ENCODE data around the gene TRABD2B. TPM values are rescaled to one million over a fixed set of nuclear protein-coding genes. Genes with fewer than 3 reads are reported as not detected.

TRABD2B gene
- polyA plus RNA-seq, 3 donors: 23.1 to 26.6 (median 24.7) TPM

DNA sequence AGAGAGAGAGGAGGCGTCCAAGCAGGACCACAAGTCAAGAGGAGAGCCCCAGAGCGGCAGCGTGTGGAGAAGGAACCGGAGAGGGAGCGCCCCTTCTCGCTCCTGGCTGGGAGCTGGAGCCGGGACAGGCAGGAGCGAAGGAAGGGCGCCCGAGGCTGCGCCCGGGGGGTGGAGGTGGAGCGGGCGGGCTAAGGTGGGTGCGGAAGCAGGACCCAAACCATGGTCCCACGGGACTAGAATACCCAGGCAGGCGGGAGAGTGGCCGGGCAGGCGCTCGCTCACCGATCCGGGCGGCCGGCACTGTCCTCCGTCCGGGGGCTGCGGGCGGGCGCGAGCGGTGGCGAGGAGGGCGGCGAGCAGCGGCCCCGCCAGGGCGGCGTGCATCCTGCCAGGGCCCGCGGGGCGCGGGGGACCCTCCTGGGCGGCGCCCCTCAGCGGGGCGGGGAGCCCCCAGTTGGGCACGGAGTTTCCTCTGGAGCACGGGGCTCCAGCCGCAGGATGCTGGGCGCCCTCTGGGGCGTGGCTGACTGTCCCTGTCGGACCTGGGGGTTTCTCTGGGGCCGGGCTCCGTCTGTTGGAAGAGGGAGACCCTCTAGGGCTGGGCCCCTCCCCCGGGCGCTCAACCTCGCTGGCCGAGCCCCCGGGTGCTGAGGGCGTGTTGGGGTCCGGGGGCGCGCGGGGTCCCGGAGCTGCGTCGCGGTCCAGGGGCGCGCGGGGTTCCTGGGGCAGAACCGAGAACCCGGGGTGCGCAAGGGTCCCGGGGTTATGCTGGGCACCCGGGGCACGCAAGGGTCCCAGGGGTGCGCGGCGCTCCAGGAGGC, 569 bp downstream of the TRABD2B start:
- no peak for DNase-seq

DNA sequence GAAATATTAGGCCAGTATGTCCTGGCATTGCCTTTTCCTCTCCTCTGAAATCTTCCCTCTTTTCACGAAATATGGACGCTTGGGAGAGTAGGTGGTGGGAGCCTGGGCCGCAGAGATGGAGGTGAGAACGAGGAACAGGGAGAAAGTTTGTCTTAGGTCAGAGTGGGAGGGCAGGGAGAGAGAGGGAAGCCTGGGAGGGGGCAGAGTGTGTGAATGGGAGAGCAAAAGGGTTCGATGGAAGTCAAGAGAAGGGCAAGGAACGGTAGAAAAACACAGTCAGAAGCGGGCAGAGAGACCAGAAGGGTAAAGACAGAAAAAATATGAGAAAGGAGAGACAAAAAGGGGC, 1.2 kb downstream of the TRABD2B start:
- DNase-seq: no peak

DNA sequence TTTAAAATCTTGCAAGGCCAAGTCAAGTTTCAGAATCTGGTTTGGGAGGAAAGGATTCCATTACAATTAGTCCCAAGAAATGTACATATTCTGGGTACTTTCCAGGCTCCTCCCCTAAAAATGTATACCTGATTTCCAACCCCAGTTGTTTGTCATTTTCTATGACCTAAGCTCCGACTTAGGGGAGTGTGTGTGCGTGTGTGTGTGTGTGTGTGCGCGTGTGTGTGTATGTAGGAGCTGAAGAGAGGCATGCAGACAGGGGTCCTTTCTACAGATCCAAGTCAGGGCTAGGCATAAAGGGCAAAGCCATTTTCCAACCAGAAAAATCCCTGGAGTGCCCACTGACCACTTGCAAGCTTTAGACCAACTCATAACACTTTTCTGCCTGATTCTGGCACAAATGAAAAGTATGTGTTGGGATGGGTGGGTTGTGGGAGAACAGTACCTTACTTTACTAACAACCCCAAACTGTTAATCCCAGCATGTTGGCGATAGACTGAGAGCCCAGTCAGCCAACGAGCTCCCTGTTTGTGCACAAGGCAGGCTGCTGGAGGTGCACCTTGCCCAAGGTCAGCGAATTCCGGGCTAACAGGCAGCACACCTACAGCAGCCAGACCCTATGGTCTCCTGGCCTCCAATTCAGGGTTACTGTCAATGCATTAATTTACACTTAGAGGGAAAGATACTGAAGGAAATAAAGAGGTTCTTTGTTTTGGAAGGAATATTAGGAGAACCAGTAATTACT, 1.7 kb downstream of the TRABD2B start:
- DNase-seq: no peak

DNA sequence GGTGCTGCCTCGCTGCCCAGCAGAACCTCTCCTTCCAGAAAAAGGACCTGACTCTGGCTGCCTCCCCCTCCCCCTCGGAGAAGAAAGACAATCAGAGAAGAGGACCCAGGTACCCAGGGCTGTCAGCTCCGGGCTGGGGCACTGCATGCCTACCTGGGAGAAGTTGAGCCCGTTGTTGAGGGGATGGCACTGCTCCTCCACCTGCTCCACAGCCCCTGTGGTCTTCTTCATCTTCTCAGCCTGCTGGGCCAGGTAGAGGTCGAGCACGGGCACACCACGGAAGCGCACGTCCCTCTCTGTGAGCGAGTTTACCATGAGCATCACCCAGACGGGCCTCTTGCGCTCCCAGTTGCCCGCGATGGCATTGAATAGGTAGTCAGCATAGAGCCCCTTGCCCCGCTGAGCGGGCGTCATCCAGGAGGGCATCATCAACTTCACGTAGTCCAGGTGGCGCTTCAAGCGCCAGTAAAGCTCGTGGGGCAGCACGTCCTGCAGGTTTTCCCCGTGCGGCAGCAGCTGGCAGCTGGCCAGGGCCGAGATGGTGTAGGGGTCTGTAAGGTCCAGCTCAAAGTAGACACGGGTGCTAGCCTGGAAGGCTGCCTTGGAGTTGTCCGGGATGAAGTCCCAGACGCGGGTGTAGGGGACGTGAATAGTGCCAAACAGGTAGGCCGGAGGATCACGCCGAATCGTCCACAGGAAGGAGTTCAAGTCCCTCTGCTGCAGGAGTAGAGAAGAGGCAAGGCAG, 3.1 kb downstream of the TRABD2B start:
- DNase-seq: no peak

DNA sequence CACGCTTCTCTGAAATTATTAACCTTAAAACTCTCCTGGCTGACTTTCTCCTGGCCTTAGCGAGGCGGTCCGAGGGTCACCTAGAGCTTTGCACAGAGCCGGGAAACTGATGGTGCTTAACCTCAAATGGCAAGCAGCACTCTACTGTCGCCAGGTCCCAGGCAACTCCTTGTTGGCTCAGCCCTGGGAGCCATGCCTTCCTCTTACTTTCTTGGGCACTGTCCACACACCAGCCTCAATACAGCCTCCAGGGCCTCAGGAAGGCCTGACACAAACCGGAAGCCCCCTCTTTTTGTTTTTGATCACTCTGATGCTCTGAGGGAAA, 3.8 kb downstream of the TRABD2B start:
- DNase-seq: no peak

DNA sequence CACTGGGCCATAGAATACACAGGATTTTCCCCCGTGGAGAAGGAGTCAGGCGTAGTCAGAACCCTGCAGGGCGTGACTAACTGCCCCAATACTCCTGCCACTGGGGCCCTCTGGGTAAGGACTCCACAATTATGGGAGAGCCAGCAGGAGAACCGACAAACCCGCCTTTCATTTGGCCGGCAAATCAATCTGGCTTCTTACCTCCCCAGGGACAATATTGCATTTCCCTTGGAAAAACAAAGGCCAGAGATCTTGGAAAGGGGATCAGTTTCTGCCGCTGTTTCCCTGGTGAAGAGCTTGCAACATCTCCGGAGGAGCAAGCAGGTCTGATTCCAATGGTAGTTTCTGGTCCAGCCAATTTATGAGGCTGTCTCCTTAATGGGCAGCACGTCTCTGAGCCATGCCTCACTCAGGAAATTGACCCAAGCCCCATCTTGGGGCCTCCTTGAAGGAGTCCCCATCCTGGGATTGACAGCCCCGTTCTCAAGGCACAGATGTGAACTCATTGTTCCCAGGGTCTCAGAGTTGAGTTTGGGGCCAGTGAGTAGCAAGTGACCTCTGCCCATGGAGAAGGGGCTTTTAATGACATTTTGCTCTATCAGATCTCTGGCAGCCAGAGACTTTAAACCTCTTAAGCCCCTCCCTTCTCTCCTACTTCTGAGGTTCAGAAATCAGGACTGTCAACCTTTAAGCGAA, 4.3 kb downstream of the TRABD2B start:
- DNase-seq: no peak

DNA sequence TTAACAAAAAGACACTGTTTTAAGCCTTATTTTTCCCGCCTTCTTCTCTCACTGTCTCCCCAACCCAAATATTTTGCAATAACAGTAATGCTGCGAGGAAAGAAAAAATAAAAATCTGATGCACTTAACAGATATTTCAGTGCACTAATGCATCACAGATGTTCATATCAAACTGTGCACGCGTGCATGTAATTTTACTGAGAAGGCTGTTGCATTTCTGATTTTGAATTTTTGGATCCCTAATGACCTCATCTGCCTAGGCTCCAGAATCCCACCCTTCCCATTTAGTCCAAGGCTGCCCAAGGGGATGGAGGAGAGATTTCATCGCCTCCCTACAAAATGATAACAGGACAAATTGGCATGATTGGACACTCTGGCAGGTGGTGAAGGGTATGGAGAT, 5.5 kb downstream of the TRABD2B start:
- DNase-seq: no peak

DNA sequence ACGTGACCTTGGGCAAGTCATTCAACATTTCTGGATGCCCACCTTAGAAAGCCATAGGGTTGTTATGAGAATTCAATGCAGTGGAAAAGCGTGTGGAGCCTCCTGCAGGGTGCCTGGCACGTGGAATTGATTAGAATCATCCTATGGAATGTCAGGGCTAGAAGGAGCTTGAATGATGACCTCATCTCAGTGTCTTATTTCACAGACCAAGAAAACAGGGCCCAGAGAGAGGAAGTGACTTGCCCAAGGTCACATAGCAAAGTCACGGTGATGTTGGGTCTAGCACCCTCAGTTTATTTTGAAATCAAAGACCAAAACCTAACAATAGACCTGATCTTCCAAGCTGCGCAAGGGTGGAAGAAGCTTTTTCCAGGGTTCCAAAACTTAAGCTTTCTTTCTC, 6.0 kb downstream of the TRABD2B start:
- no peak for DNase-seq

DNA sequence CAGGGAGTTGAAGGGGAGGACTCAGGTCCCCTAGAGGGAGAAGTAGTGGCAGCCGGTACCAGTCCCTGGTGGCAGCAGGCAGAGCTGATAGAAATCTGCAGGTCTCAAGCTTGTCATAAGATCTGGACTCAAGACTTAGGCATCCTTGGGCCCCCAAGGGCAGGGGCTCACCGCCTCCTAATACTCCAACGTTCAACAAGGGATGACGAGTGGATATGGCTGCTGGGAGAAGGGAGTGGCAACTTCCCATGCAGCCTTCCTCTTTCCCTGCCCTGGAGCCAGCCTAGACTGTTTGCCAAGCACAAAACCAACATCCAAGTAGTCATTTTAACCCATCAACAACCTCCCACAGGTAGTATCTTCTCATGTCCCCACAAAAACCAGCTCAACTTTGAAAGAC, 6.9 kb downstream of the TRABD2B start:
- DNase-seq: no peak

DNA sequence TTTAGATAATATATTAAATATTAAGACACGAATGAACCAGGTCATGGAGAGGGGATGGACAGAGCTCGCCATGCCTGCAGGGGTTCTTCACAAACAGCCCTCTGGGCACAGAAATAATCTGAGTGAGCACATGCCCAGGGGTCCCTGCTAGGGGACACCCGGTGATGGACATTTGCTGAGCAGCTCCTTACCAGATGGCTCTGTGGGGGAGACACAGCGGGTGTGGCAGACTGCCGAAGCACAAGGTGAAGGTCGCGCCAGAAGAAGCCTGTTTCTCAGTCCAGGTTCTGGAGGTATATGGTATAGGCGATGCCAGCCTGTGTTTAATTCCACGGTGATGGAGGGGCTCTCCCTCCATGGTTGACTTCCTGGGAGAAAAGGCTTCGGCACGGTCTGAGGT, 9.6 kb downstream of the TRABD2B start:
- DNase-seq: no peak

DNA sequence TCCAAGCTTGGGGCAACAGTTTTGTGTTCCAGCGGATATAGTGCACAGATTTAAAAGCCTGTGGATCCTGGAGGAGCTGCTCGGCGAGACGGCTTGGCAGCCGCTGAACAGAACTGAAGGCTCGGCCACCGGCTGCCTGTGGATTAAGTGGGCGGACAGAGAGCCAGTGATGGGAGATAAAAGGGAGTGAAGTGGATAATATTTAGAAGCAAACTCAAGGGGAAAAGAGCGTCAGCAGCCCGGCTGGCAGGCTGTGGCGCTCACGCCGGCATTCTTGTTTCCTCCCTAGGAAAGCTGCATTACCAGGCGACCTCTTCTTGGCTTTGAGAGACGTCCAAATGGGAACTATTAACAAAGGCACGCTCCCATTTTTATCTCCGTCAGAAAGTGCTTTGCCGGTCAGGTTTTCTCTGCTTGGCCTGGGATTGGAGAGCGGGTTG, 10.4 kb downstream of the TRABD2B start:
- no peak for DNase-seq

DNA sequence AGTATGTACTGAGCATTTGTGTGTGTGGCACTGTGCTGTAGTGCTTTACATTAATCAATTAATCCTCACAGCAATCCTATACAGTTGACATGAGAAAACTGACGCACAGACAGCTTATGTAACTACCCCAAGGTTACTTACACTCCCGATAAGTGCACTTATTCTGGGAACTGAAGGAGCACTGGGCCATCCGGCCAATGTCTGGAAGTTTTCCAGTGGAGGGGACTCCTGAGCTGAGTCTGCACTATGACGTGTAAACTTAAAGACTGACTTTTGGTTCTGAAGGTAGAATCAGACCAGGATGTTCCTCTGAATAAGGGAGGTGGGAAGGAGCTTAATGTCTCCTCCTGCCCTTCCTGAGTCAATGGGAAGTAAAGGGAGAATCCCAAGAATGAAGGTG, 12.2 kb downstream of the TRABD2B start:
- no peak for DNase-seq

DNA sequence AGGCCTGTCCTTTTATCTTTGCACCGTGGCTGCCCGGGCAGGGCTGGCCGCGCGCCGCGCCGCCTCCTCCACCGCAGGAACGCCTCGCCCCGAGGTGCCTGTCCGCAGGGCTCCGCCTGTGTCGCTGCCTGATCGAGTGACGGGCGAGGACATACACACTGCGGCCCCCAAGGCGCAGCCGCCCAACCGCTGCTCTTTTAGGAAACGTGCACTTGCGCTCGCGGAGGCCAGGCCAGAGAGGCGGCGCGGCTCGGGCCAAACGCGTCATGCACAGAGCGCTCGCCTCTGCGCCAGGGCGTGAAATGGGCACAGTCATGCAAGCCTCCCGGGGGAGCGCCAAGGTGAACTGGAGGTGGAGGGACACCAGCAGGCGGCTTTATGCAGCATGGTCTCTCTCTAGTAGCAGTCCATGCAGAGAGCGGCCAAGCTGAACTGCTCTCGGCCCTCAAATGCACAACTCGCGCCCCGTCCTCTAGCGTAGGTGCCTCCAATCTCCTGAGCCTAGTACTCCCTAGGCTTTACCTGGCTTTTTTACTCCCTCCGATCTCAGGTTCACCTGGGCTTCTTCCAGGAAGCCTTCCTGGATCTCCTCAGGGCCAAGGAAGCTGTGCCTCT, 12.9 kb downstream of the TRABD2B start:
- no peak for DNase-seq

DNA sequence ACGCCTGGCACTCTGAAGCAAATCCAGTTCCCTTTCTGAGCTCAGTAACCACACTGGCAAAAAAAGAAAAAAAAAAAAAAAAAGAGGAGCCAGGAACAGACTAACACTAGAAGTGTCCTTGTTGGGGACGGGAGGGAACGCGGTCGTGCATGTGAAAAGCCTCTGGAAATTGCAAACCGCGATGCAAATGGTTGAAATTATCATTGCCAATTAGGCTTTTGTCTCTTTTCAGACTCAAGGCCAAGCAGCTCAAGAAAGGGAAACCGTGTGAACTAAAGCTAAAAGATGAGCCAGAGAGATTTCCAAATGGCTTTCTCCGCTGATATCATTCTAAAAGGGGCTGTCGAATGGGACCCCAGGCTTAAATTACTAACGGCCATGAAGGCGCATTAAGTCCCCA, 13.5 kb downstream of the TRABD2B start:
- DNase-seq: no peak

DNA sequence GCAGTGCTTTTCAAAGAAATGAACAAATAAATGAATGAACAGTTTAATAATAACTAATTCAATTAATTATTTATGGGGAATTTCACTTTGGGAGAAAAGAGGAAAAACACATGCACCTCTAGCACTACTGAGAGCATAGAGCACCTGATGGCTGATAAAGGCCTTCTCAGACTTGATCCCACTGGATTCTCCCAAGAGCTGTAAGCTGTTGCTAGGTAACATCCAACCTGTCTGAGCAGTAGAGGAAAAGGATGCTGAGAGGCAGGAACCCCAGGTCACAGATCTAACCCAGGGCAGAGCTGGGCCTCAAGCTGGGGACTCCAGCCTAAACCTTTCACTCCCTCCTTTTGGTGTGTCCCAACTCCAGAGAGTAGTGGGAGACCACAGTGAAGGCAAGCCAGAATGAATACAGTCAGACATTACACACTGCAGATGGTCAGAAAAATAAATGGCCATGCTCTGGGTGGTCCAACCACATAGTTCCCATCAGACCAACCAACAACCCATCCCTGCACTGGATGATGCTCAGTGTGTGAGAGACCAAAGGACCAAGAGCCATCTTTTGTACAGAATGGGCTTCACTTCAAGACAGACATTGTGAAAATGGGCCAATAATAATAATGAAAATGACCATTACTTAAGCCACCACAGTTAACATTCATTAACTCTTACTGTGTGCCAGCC, 15.4 kb downstream of the TRABD2B start:
- no peak for DNase-seq

DNA sequence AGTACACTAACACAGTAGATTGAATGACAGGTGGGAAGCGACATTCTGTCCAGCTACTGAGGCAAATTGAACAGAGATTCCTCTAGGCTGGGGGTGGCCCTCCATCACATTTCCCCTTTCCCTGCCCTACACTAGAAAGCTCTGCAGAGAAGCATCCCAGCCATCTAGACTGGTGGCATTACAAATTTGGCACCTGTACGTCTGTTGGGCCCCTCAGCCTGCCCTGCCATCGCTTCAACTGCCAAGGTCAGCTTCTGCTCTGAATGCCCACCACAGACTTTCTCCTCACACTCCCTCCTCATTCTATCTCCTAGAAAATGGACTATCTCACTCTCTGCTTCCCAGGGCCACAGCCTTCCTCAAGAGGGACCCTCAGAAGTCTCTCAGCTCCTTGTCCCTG, 16.7 kb downstream of the TRABD2B start:
- no peak for DNase-seq

DNA sequence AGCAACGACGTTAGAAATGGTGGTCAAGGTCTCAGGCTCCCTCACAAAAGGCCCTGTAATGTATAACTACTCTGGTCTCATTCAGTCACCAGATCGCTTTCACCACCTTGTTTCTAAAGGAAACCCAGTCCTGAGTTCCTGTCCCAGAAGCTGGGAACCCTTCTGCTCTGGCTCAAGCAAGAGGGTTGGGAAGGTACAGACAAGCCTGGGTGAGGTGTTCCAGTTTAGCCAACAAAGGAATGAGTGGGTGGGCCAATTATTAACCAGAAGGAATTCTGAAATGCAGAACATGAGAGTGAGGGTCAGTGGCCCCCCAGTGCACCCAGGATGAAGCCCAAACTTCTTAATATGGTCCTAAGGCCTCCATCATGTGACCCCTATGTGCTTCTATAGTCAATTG, 17.5 kb downstream of the TRABD2B start:
- no peak for DNase-seq

DNA sequence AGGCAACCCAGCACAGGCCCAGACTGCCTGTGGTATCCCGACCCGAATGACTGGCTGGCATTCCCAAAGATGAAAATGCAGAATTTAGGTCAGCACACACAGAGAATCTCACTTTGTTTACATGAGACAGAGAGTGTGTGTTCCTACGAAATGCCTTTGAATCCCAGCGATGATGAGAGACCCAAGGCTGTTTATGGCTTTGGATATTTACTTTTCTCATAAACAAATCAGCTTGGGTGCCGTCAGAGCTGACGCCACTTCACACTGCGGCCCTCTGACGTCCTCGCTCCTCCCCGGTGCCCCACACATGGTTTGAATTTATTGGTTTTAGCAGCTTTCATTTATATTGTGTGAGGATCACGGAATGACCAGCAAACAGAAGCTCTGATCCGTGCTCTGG, 18.7 kb downstream of the TRABD2B start:
- no peak for DNase-seq

DNA sequence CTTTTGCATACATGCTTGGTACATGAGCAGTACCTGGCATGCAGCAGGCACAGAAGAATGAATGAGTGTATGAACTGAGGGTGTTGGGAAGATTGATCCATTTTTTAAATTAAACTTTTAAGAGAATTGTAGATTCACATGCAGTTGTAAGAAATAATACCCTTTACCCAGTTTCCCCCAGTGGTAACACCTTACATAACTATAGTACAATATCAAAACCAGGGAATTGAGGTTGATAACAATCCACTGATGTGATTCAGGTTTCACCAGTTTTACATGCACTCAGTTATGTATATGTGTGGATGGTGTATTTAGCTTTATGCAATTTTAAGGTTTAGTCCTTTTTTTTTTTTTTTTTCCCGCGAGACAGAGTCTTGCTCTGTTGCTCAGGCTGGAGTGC, 20.5 kb downstream of the TRABD2B start:
- DNase-seq: no peak

DNA sequence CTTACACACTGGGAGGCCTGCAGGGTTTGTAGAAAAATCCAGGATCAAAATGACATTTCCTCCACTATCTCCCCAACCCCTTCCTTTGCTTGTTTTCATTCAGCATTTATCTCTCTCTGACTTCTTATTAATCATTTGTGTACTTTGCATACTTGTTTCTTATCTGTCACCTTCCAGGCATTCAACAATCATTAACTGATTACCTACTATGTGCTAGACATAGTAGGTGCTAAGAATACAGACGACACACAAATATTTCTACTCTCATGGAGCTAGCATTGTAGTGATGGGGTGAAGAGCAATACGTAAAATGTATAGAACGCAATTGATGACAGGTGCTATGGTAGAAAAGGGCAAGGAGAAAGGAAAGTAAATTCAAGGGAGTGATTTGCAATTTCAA, 20.9 kb downstream of the TRABD2B start:
- no peak for DNase-seq

DNA sequence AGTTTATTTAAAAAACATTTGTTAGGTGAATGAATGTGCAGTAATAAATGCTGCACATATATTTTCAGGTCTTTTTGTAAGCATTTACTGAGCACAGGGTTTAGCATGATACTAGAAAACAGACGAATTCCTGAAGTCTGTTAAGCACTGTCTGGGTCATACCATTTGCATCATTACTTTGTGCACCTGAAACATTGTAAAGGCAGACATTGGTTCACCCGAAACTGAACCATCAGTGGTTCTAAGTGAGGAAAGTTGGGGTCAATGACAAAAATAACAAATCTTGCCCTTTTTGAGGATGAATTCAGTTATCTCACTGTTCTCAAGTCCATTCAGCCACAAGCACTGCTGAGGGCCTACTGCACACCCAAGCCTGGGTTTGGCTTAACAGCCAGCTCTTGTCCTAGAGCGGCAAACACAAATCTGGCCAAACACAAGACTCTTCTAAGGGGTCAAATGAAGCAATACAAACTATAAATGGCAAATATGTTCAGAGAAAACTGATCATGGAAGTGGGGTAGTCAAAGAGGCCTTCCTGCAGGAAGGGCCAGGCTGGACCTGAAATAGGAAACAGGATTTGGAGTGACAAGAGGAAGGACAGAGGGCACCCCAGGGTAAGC, 21.8 kb downstream of the TRABD2B start:
- DNase-seq: no peak
